Adrenal gland (tissue), 5 donors: ENCODE results near the gene SLX1A.

Source experiments
- CTCF ChIP-seq, 6 experiments: fragments of 450-650 bp in 4 of 6; fragments of 200-600 bp in 2 of 6; sonication (generic) in 1 of 6; IDR thresholded peaks; 1 replicate in 5 of 6; 2 replicates in 1 of 6; pipeline versions ENCODE4 v1.5.1 to v1.8.0; 2016 to 2021; ENCODE audit warnings: antibody characterized with exemption in 6 of 6, mild to moderate bottlenecking in 2 of 6, moderate library complexity in 1 of 6
- POLR2A ChIP-seq, 2 donors: fragments of 450-650 bp; IDR thresholded peaks; one replicate each; pipeline ENCODE4 v1.6.1; 2017; ENCODE audit warnings: antibody characterized with exemption in 2 of 2, mild to moderate bottlenecking in 2 of 2, moderate library complexity in 1 of 2
- donor health status: DM: no; HTN: no; CAD: no.

GRCh38 chr16:30157214-30157613, 36.5 kb upstream of the SLX1A start:
- TF ChIP-seq CTCF (IDR thresholded peaks at IDR 0.05) (no peak), POLR2A (IDR thresholded peaks at IDR 0.05) (no peak)
